ENCODE results near the gene TMEM44.
"Not testable (repeated sequence)": the region's sequence is repeated elsewhere in the genome, so short reads cannot be mapped to it uniquely, and the experiment has no call there.

The TMEM44 gene

DNA sequence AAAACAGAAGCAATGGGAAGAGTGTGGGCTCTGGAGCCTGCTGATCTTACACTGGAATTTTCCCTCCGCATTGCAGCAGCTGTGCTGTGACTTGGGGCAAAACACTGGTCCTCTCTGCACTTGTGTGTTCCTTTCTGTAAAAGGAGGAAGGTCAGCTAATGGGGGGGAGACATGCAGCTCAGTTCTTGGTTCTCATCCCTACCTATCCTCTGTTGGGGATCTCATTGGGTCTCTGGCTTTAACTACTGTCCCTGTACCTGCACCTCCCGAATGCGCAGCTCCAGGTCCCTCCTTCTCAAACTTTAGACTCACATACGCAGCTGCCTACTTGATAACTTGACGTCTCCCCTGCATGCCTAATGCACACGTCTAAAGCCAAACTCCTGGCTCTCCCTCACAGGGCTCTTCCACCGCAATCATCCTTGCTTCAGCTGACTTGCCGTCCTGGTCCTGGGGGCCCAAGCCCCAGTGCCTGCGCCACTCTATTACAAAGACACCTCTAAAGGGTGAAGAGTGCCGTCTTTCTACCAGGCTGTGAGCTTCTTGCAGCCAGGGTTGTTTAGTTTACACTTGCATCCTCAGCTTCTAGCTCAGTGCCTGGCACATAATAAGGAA is 5.9 kb upstream of the TMEM44 start:
- DNase-seq, result no peak

GRCh38 chr3:194637541-194638400 is 4.6 kb upstream of the TMEM44 start:
- DNase-seq, result no peak

DNA sequence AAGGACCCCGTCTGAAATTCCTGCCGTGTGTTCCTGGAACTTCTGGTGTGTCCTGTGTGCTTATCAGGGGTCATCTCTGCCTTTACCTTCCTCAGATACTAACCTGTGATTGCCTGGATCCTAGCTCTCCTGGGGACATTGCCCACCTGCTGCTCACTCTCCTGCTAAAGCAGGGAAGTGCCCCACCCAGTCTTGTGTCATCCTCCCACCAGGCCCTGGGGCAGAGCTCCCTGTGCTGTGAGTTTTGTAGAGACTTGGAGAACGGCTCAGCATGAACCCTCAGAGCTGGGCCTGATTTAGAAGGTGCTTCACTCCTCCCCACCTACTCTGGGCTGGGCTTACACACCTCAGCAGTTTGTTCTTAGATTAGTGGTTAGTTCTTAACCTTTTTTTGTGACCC is 3.8 kb upstream of the TMEM44 start:
- DNase-seq, result peak; percentile 21

DNA sequence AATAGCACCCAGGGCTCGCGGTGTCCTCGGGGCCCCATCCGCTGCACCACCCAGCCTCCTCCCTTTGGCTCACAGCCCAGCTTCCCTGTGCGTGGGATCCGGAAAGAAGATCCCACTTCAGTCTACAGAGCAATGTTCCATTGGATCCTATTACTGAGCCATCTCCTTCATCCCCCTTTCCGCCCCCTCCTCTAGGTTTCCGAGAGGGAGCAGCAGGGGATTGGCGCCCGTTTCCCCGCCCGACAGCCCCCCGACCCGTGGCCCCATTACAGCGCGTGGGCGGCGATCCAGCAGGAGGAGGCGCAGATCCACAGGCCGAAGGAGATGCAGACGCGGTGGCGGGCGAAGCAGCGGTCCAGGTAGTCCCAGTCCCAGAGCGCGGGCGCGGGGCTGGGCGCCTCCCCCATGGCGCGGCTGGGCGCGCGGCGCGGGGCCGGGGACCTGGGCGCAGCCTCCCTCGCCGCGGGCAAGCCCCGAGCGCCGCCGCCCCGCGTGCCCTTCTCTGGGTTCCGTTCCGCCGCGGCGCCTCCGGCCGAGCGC is 340 bp downstream of the TMEM44 start:
- DNase-seq, result peak; percentile 57

- no peak for DNase-seq
Measured at GRCh38 chr3:194632226-194632808, 902 bp downstream of the TMEM44 start.

DNA sequence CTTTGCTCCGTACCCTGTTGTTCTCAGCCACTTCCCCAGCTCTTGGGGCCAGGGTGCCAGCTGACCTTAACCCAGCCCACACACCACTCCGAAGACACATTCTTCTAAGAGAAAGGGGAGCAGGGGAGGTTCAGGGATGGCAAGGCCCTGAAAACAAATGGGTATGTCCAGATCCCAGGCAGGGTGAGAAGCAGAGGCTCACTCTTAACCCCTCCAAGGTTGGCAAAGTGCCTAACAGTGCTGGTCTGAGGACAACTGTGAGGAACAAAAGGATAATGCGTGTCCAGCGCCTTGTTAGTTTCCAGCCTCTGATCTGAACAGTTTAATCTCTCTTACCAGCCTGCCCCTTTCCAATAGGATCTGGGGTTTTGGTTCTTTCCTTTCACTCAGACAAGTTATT is 1.5 kb downstream of the TMEM44 start:
- no peak for DNase-seq

DNA sequence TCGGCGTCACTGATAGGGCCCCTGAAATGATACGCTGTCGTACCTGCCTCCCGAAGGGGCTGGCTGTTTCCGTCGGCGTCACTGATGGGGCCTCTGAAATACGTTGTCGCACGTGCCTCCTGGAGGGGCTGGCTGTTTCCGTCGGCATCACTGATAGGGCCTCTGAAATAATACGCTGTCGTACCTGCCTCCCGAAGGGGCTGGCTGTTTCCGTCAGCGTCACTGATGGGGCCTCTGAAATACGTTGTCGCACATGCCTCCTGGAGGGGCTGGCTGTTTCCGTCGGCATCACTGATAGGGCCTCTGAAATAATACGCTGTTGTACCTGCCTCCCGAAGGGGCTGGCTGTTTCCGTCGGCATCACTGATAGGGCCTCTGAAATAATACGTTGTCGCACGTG is 2.5 kb downstream of the TMEM44 start:
- not testable (repeated sequence) for DNase-seq

DNA sequence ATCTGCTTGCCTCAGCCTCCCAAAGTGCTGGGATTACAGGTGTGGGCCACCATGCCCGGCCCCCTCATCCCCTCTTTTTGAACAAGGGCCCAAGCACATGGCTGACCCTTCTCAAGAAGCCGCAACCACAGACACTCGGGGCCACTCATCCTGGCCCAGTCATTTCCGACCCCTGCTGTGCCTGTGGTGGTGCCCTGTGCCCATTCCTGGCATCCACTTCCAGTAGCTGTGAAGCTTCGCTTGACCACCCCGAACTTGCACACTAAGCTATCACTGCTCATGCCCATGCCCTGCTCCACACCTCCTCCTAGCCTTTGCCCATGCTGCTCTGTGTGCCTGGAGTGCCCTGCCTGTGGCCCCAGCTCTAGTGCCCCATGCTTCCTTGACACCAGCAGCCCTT is 8.3 kb downstream of the TMEM44 start:
- DNase-seq, result no peak

- no peak for DNase-seq
Measured at GRCh38 chr3:194623449-194624290, 9.5 kb downstream of the TMEM44 start.

DNA sequence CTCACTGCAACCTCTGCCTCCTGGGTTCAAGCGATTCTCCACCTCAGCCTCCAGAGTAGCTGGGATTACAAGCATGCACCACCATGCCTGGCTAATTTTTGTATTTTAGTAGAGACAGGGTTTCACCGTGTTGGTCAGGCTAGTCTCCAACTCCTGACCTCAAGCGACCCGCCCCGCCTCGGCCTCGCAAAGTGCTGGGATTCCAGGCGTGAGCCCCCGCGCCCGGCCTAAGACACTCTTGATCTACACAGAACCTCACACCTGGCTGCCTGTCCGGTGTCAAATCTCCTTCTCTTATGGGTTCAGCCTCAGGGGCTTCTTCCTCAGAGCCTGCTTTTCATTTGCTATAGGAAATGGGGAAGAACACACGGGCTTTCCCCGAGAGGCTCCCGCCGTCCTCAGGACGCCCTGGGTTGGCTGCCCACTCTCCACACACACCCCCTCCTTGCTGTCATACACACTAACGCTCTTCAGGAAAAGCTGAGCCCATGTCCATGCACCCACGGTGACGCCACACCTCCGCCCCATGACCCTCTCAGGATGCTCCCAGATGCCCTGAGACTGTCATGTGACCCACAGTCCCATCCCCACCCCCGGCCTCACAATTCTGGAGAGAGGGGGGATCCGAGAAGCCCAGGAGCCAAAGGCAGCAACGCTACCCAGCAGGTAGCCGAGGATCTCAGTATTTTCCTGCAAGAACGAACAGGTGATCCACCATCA is 10.4 kb downstream of the TMEM44 start:
- DNase-seq, result no peak

DNA sequence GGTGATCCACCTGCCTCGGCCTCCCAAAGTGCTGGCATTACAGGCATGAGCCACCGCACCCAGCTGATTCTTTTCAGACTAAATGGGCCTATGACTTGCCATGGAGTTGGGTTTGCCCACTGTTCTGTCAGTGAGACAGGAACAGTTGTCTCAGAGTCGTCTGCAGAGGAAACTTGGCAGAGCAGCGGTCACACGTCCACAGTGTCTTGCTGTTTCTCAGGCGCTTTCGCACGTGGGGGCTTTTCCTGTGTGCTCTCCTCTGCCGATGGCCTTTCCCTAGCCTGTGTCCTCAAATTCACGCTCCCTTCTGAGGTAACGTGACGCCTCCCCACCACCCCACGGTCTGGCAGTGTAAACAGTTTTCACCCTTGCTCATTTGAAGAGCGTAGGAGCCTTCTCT is 11.3 kb downstream of the TMEM44 start:
- no peak for DNase-seq

DNA sequence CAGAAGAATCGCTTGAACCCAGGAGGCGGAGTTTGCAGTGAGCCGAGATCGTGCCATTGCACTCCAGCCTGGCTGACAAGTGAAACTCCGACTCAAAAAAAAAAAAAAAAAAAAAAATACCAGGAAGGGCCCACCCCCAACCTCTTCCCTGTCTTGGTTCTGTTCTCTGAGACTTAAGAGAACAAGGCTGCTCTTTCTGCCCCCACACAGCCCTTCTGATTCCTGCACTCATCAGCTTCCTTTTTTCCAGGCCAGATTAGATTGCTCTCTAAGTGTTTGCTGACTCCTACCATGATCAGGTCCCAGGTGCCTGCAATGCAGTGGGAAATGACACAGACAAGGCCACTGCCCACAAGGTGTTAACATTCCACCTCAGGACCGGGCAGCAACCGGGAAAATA is 13.0 kb downstream of the TMEM44 start:
- no peak for DNase-seq

- DNase-seq, result no peak
Measured at GRCh38 chr3:194619741-194620140, 13.5 kb downstream of the TMEM44 start.

DNA sequence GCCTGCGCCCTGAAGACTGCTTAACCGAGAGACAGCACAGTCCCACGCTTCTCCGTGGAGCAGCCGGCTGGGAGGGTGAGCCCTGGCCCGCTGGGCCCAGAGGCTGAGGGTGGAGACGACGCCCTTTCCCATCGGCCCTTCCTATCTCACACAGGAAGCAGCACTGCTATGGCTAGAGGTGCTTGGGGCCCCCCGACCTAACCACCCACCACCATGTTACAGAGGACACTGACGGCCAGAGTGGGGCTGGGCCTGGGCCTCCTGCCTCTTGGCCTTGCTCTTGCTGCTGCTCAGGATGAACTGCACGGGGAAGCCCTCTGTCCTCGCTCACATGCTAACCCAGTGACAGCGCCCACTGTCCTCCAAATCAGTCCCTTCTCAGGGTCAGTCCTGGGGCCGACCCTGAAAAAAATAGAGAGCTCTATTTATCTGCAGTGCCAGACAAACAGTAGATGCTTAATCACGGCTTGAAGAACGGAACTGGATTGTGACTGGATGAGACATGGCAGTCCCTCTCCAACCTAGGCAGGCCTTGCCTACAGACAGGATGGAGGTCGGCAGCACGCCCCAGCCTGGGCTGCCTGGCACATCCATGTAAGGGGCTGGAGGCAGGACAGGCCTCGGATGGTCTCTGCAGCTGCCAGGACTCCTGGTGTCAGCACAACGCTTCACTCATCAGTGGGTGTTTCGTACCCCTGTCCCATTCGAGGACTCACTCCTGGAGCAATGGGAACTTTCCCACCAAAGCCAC is 14.2 kb downstream of the TMEM44 start:
- DNase-seq, result no peak

DNA sequence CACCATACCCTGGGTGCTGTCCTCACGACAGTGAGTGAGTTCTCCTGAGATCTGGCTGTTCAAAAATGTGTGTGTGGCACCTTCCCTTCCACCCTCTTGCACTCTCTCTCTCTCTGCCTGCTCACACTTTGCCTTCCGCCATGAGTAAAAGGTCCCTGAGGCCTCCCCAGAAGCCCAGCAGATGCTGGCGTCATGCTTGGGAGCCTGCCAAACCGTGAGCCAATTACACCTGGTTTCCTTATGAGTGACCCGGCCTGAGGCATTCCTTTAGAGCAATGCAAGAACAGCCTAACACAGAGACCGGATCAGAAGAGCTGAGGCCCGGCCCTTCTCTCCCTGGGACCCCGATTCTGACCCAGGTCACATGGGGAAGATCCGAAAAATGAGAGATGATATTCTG is 15.4 kb downstream of the TMEM44 start:
- DNase-seq, result no peak

DNA sequence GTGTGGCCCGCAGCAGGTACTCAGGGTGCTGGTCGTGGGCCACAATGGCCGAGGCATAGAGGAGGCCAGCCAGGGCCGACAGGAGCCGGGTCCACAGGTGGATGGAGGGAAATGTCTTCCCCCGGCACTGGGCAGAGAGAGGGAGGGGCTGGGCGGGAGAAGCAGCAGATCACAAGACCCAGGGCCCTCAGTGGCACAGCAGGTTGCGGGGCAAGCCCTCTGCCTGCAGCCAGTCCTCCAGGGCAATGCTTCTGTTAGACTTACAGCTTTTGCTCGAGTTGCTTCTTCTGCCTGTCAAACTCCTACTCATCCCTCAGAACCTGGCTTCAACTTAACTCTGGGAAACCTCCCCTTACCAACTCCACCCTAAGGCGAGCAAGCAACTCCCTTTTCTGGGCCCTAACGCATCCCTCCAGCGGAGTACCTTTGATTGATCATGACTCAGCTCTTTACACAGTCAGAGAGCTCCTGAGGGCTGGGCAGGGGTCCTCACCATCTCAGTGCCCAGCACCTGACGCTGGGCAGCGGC is 16.0 kb downstream of the TMEM44 start:
- DNase-seq, result no peak

DNA sequence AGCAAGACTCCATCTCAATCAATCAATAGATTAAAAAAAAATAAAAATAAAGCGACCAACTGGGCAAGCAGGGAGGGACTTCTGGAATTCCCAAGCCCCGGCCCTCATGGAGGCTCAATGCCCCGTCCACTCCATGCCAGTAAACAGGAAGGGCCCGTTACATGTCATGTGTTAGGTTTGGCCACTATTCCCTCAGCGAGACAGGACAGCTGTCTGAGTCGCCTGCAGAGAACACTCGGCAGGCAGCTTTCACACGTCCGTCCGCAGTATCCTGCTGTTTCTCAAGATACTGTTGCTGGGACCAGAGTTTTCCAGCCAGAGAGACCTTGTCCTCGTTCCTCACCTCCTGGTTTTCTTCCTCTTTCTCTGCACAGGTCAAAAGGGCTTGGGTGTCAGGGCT is 18.0 kb downstream of the TMEM44 start:
- DNase-seq, result no peak

GRCh38 chr3:194612221-194612620 is 21.0 kb downstream of the TMEM44 start:
- no peak for DNase-seq

- no peak for DNase-seq
Measured at GRCh38 chr3:194610689-194611088, 22.5 kb downstream of the TMEM44 start.

- DNase-seq, result no peak
Measured at GRCh38 chr3:194609601-194610000, 23.6 kb downstream of the TMEM44 start.

GRCh38 chr3:194608981-194609380 is 24.2 kb downstream of the TMEM44 start:
- no peak for DNase-seq

Data from COR-L47 (cell line).